ENCODE data around the gene CHRFAM7A.
"Not testable (repeated sequence)": the region's sequence is repeated elsewhere in the genome, so short reads cannot be mapped to it uniquely, and the experiment has no call there.

The CHRFAM7A gene

DNA sequence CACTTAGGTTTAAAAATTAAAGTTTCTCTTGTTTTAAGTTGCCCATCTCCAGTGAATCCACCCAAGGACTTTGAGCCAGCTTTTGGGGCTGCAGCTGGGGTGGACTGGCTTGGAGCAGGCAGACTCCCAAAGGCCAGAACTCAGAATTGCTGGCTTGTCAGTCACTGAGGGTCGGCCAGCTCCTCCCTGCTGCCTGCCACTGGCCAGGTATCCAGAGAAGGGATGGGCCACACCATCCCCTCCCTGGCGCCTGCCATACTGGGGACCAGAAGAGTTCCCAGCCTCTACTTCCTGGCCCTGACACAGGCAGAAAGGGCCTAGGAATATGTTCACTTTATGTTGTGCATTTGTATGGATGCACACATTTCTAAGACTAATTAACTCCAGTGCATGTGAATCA, 32.4 kb downstream of the CHRFAM7A start:
- H3K14ac ChIP-seq (ENCODE audit: low read length); H4K91ac ChIP-seq (ENCODE audit: low read depth, low read length); H2AFZ ChIP-seq (ENCODE audit: insufficient read depth, low read length, poor library complexity); H3K23ac ChIP-seq (ENCODE audit: low read length); H3K27me3 ChIP-seq (ENCODE audit: insufficient read depth, low read length); H3K4me1 ChIP-seq (ENCODE audit: control insufficient read depth in 1 of 2, insufficient read depth in 2 of 2, low read length in 2 of 2); H3K9me3 ChIP-seq (ENCODE audit: insufficient read depth, low read depth, low read length); H2BK12ac ChIP-seq (ENCODE audit: low read length); H3K4me2 ChIP-seq (ENCODE audit: low read length); H4K12ac ChIP-seq (ENCODE audit: low read depth, low read length); H2AK5ac ChIP-seq (ENCODE audit: low read length); H3K4ac ChIP-seq (ENCODE audit: low read depth, low read length); H3K4me3 ChIP-seq (ENCODE audit: low read depth, low read length); H2BK120ac ChIP-seq (ENCODE audit: insufficient read depth, low read length, poor library complexity); H4K8ac ChIP-seq (ENCODE audit: low read depth, low read length); H3K18ac ChIP-seq (ENCODE audit: low read length); H2BK5ac ChIP-seq (ENCODE audit: low read depth, low read length, poor library complexity); H3K79me1 ChIP-seq (ENCODE audit: low read length); DNase-seq; H3K27ac ChIP-seq (ENCODE audit: low read depth, low read length); H3K36me3 ChIP-seq (ENCODE audit: control insufficient read depth in 1 of 2, insufficient read depth in 2 of 2, low read length in 2 of 2); H3K79me2 ChIP-seq (ENCODE audit: control insufficient read depth, insufficient read depth, low read length, poor library complexity); H3K9ac ChIP-seq (ENCODE audit: low read length): not testable (repeated sequence)
- WGBS (ENCODE audit: extremely low coverage, insufficient coverage, insufficient read length): no CpG with 5 or more reads among the region's 2 CpGs

DNA sequence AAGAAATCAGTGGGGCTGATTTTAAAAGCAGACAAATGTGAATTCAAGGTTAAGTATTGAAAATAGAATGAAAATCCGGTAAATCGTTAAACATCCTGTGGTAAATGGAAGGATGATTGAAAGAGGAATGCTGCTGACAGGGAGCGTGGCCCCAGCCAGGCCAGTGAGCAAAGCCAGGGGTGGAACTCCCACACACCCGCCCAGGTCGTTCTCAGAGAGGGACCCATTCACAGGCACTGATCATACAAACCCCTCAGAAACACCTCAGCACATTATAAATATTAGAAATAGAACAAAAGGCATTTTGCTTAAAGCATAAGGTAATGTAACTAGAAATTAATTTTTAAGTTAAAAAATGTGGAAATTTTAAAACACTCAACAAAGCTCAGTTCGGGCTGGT, 38.3 kb downstream of the CHRFAM7A start:
- H3K27ac ChIP-seq (ENCODE audit: low read depth, low read length); H3K79me2 ChIP-seq (ENCODE audit: control insufficient read depth, insufficient read depth, low read length, poor library complexity); H3K18ac ChIP-seq (ENCODE audit: low read length); H3K9me3 ChIP-seq (ENCODE audit: insufficient read depth, low read depth, low read length); H3K14ac ChIP-seq (ENCODE audit: low read length); H2AK5ac ChIP-seq (ENCODE audit: low read length); H3K79me1 ChIP-seq (ENCODE audit: low read length); H4K8ac ChIP-seq (ENCODE audit: low read depth, low read length); H4K91ac ChIP-seq (ENCODE audit: low read depth, low read length); H3K4ac ChIP-seq (ENCODE audit: low read depth, low read length); H2BK5ac ChIP-seq (ENCODE audit: low read depth, low read length, poor library complexity); H3K27me3 ChIP-seq (ENCODE audit: insufficient read depth, low read length); H2BK120ac ChIP-seq (ENCODE audit: insufficient read depth, low read length, poor library complexity); H3K4me1 ChIP-seq (ENCODE audit: control insufficient read depth in 1 of 2, insufficient read depth in 2 of 2, low read length in 2 of 2); H2BK12ac ChIP-seq (ENCODE audit: low read length); H3K9ac ChIP-seq (ENCODE audit: low read length); H3K36me3 ChIP-seq (ENCODE audit: control insufficient read depth in 1 of 2, insufficient read depth in 2 of 2, low read length in 2 of 2); H3K4me3 ChIP-seq (ENCODE audit: low read depth, low read length); DNase-seq; H3K4me2 ChIP-seq (ENCODE audit: low read length); H2AFZ ChIP-seq (ENCODE audit: insufficient read depth, low read length, poor library complexity); H4K12ac ChIP-seq (ENCODE audit: low read depth, low read length); H3K23ac ChIP-seq (ENCODE audit: low read length): not testable (repeated sequence)
- no CpG with 5 or more reads among the region's 6 CpGs for WGBS (ENCODE audit: extremely low coverage, insufficient coverage, insufficient read length)

DNA sequence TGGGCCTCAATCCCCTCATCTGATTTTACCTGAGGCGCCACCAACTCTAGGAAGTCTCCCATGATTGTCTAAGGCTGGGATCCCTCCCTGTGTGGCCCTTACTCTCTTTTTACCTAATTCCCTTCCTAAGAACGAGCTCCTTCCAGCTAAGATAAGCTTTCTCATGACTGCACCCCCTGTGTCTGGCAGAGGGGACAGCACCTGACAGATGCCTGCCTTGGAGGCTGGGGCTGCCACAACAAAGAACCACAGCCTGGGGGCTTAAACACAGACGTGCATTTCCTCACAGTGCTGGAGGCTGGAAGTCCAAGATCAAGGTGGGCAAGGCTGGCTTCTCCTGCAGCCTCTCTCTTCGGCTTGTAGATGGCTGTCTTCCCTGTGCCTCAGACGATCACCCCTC, 43.5 kb downstream of the CHRFAM7A start:
- not testable (repeated sequence) for H3K4me1 ChIP-seq (ENCODE audit: control insufficient read depth in 1 of 2, insufficient read depth in 2 of 2, low read length in 2 of 2); H2BK12ac ChIP-seq (ENCODE audit: low read length); H3K23ac ChIP-seq (ENCODE audit: low read length); H3K27me3 ChIP-seq (ENCODE audit: insufficient read depth, low read length); H3K4me3 ChIP-seq (ENCODE audit: low read depth, low read length); H3K79me1 ChIP-seq (ENCODE audit: low read length); H2AK5ac ChIP-seq (ENCODE audit: low read length); H3K79me2 ChIP-seq (ENCODE audit: control insufficient read depth, insufficient read depth, low read length, poor library complexity); H4K12ac ChIP-seq (ENCODE audit: low read depth, low read length); H4K8ac ChIP-seq (ENCODE audit: low read depth, low read length); H3K9me3 ChIP-seq (ENCODE audit: insufficient read depth, low read depth, low read length); H3K27ac ChIP-seq (ENCODE audit: low read depth, low read length); H3K14ac ChIP-seq (ENCODE audit: low read length); H3K18ac ChIP-seq (ENCODE audit: low read length); H3K36me3 ChIP-seq (ENCODE audit: control insufficient read depth in 1 of 2, insufficient read depth in 2 of 2, low read length in 2 of 2); H4K91ac ChIP-seq (ENCODE audit: low read depth, low read length); H2BK5ac ChIP-seq (ENCODE audit: low read depth, low read length, poor library complexity); H3K9ac ChIP-seq (ENCODE audit: low read length); H3K4ac ChIP-seq (ENCODE audit: low read depth, low read length); H2BK120ac ChIP-seq (ENCODE audit: insufficient read depth, low read length, poor library complexity); H2AFZ ChIP-seq (ENCODE audit: insufficient read depth, low read length, poor library complexity); H3K4me2 ChIP-seq (ENCODE audit: low read length); DNase-seq
- no CpG with 5 or more reads among the region's 5 CpGs for WGBS (ENCODE audit: extremely low coverage, insufficient coverage, insufficient read length)

DNA sequence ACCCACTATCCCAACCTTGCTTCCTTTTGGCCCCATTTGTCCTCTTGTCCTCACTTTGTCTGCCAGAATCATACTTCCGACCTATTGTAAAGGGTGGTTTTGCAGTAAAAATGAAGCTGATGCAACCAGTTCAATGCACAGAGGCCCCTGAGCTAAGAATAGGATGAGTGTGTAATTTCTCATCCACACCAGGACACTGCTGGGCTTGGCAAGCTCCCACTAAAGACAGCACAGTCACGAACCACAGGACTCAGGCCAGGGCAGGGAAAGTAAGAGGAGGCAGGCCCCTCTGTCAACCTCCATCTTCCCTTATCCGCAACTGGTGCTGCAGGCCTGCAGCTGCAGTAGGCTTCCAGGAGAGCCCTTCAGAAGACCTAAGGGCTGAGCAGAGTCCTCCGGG, 56.8 kb downstream of the CHRFAM7A start:
- H3K23ac ChIP-seq (ENCODE audit: low read length); H2BK12ac ChIP-seq (ENCODE audit: low read length); H2BK5ac ChIP-seq (ENCODE audit: low read depth, low read length, poor library complexity); H3K27ac ChIP-seq (ENCODE audit: low read depth, low read length); H2BK120ac ChIP-seq (ENCODE audit: insufficient read depth, low read length, poor library complexity); H3K79me2 ChIP-seq (ENCODE audit: control insufficient read depth, insufficient read depth, low read length, poor library complexity); H3K9me3 ChIP-seq (ENCODE audit: insufficient read depth, low read depth, low read length); H2AFZ ChIP-seq (ENCODE audit: insufficient read depth, low read length, poor library complexity); H3K18ac ChIP-seq (ENCODE audit: low read length); H3K79me1 ChIP-seq (ENCODE audit: low read length); H2AK5ac ChIP-seq (ENCODE audit: low read length); H3K14ac ChIP-seq (ENCODE audit: low read length); H3K4ac ChIP-seq (ENCODE audit: low read depth, low read length); H3K4me2 ChIP-seq (ENCODE audit: low read length); H4K12ac ChIP-seq (ENCODE audit: low read depth, low read length); H3K4me3 ChIP-seq (ENCODE audit: low read depth, low read length); H3K27me3 ChIP-seq (ENCODE audit: insufficient read depth, low read length); H4K91ac ChIP-seq (ENCODE audit: low read depth, low read length); H3K36me3 ChIP-seq (ENCODE audit: control insufficient read depth in 1 of 2, insufficient read depth in 2 of 2, low read length in 2 of 2); H3K4me1 ChIP-seq (ENCODE audit: control insufficient read depth in 1 of 2, insufficient read depth in 2 of 2, low read length in 2 of 2); H4K8ac ChIP-seq (ENCODE audit: low read depth, low read length); H3K9ac ChIP-seq (ENCODE audit: low read length); DNase-seq: not testable (repeated sequence)
- whole genome bisulfite sequencing (ENCODE audit: extremely low coverage, insufficient coverage, insufficient read length): no CpG with 5 or more reads among the region's 4 CpGs

Data from trophoblast cell (in vitro differentiated cells and primary cell).